Measurements from ENCODE around the gene DRC1.
A peak's percentile ranks its signal among the peaks of the same experiment; 100 is the strongest.

DRC1 gene

GRCh38 chr2:26400723-26401122 is 997 bp upstream of the DRC1 start:
- DNase-seq, result no peak

- DNase-seq, result no peak
These were observed 5.8 kb downstream of the DRC1 start for GRCh38 chr2:26407526-26407925.

GRCh38 chr2:26409785-26410184 is 8.1 kb downstream of the DRC1 start:
- DNase-seq, result no peak

GRCh38 chr2:26410764-26411243 is 9.1 kb downstream of the DRC1 start:
- DNase-seq, result no peak

- no peak for DNase-seq
These were observed 9.7 kb downstream of the DRC1 start for GRCh38 chr2:26411419-26411818.

GRCh38 chr2:26412091-26412673 is 10.5 kb downstream of the DRC1 start:
- peak; percentile 85 for DNase-seq

- DNase-seq, result no peak
These were observed 12.6 kb downstream of the DRC1 start for GRCh38 chr2:26414311-26414710.

- no peak for DNase-seq
These were observed 20.2 kb downstream of the DRC1 start for GRCh38 chr2:26421961-26422360.

- DNase-seq, result no peak
These were observed 21.4 kb downstream of the DRC1 start for GRCh38 chr2:26422947-26423629.

- DNase-seq, result no peak
These were observed 22.0 kb downstream of the DRC1 start for GRCh38 chr2:26423750-26424149.

- DNase-seq, result no peak
These were observed 22.5 kb downstream of the DRC1 start for GRCh38 chr2:26424221-26424620.

GRCh38 chr2:26428846-26429245 is 27.1 kb downstream of the DRC1 start:
- no peak for DNase-seq

- no peak for DNase-seq
These were observed 28.3 kb downstream of the DRC1 start for GRCh38 chr2:26429779-26430578.

GRCh38 chr2:26430826-26431225 is 29.1 kb downstream of the DRC1 start:
- DNase-seq, result no peak

- no peak for DNase-seq
These were observed 30.6 kb downstream of the DRC1 start for GRCh38 chr2:26432363-26432762.

- DNase-seq, result no peak
These were observed 31.1 kb downstream of the DRC1 start for GRCh38 chr2:26432859-26433258.

GRCh38 chr2:26435106-26435505 is 33.4 kb downstream of the DRC1 start:
- DNase-seq, result no peak

- DNase-seq, result no peak
These were observed 36.8 kb downstream of the DRC1 start for GRCh38 chr2:26438526-26438925.

- no peak for DNase-seq
These were observed 37.2 kb downstream of the DRC1 start for GRCh38 chr2:26438926-26439325.

- DNase-seq, result no peak
These were observed 40.6 kb downstream of the DRC1 start for GRCh38 chr2:26442301-26442700.

GRCh38 chr2:26442707-26443106 is 41.0 kb downstream of the DRC1 start:
- DNase-seq, result no peak

GRCh38 chr2:26444236-26444635 is 42.5 kb downstream of the DRC1 start:
- DNase-seq, result no peak

- no peak for DNase-seq
These were observed 46.9 kb downstream of the DRC1 start for GRCh38 chr2:26448651-26449050.
